Upper lobe of left lung (tissue), 6 donors: Measurements from ENCODE around the gene DOCK1. TPM values are rescaled to one million over a fixed set of nuclear protein-coding genes. Genes with fewer than 3 reads are reported as not detected.

Experiments used
- ATAC-seq, 2 donors: fragments of 200-7000 bp; cut with Tn5 transposase; one replicate each; pipeline ENCODE4 v1.9.1; 2022; ENCODE audit warnings: mild to moderate bottlenecking in 2 of 2, moderate library complexity in 2 of 2; ENCODE audit not compliant: low FRiP score in 2 of 2
- DNase-seq, 2 donors: peaks; one replicate each; pipeline ENCODE4 v3.0.0-alpha.2; 2019 to 2020
- H3K27ac ChIP-seq, 4 donors: fragments of 200-600 bp; sonication (generic); one replicate each; pipeline ENCODE4 v1.5.1; 2016 to 2019
- H3K27me3 ChIP-seq, 4 donors: fragments of 200-600 bp; sonication (generic); one replicate each; pipeline ENCODE4 v1.5.1; 2017 to 2019
- H3K36me3 ChIP-seq, 4 donors: fragments of 200-600 bp; sonication (generic); one replicate each; pipeline ENCODE4 v1.5.1; 2016 to 2019
- H3K4me1 ChIP-seq, 4 donors: fragments of 200-600 bp; sonication (generic); one replicate each; pipeline ENCODE4 v1.5.1; 2018 to 2019
- H3K4me3 ChIP-seq, 4 donors: fragments of 200-600 bp; sonication (generic); one replicate each; pipeline ENCODE4 v1.5.1; 2017 to 2019; ENCODE audit warnings: mild to moderate bottlenecking in 2 of 4, moderate library complexity in 1 of 4
- H3K9me3 ChIP-seq, 4 donors: fragments of 200-600 bp; sonication (generic); one replicate each; pipeline ENCODE4 v1.5.1; 2018 to 2019
- EP300 ChIP-seq, 4 donors: sonication (generic); formaldehyde crosslinking; IDR thresholded peaks; one replicate each; pipeline ENCODE4 v1.5.1; 2017; ENCODE audit warnings: antibody characterized with exemption in 4 of 4, control low read depth in 2 of 4
- POLR2A ChIP-seq, 4 donors: fragments of 450-650 bp; IDR thresholded peaks; one replicate each; pipeline ENCODE4 v1.5.1; 2016 to 2017; ENCODE audit warnings: antibody characterized with exemption in 4 of 4, mild to moderate bottlenecking in 2 of 4
- POLR2AphosphoS5 ChIP-seq, 2 donors: sonication (generic); formaldehyde crosslinking; IDR thresholded peaks; one replicate each; pipeline ENCODE4 v1.5.1; 2017; ENCODE audit warnings: antibody characterized with exemption in 2 of 2
- WGBS, 2 donors: methylation state at CpG; one replicate each; pipeline ENCODE4 v1.1.5; 2017 to 2018; 5-methylcytosine and 5-hydroxymethylcytosine counted together
- total RNA-seq, 6 donors: library from RNA; depleted of rRNA in 4 of 6; stranded (reverse); fragments of >200 nt in 4 of 6; gene quantifications; one replicate each; pipeline versions ENCODE4 v1.1.0 to v1.2.1, GENCODE V29; 2016 to 2021
- TF ChIP-seq, protein P1 (sequence below), 6 experiments: fragments of 450-650 bp in 4 of 6; fragments of 200-600 bp in 2 of 6; sonication (generic) in 2 of 6; IDR thresholded peaks; one replicate each; pipeline ENCODE4 v1.5.1; 2016 to 2019; ENCODE audit warnings: antibody characterized with exemption in 6 of 6
- donor health status: DM: no; HTN: no; CAD: no; lungs with moderate emphysema.
- donor health status: DM: no; HTN: yes; CAD: no; lungs with severe emphysema.

The DOCK1 gene
- total RNA-seq, 6 donors from 2014 or later: 37.5 to 63.9 (median 45.8) TPM

DNA sequence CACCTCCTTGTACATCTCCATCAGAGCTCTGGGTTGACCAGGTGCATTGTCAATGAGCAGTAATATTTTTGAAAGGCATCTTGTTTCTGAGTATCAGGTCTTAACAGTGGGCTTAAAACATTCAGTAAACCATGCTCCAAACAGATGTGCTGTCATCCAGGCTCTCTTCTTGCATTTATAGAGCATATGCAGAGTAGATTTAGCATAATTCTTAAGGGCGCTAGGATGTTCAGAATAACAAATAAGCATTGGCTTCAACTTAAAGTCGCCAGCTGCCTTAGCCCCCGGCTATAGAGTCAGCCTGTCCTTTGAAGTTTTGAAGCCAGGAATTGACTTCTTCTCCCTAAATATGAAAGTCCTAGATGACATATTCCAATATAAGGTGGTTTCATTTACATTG, 421.7 kb downstream of the DOCK1 start:
- Histone ChIP-seq H3K36me3 (no peaks in the 10 kb centered on the region), H3K27ac (no peak overlapping the region), H3K9me3 (no peaks in the 10 kb centered on the region), H3K4me1 (no peaks in the 10 kb centered on the region), H3K27me3 (no peaks in the 10 kb centered on the region), H3K4me3 (no peak overlapping the region)
- 93 to 96% methylated on average over 3 of the region's 3 CpGs for WGBS, 2 donors
- TF ChIP-seq, protein P1, sequence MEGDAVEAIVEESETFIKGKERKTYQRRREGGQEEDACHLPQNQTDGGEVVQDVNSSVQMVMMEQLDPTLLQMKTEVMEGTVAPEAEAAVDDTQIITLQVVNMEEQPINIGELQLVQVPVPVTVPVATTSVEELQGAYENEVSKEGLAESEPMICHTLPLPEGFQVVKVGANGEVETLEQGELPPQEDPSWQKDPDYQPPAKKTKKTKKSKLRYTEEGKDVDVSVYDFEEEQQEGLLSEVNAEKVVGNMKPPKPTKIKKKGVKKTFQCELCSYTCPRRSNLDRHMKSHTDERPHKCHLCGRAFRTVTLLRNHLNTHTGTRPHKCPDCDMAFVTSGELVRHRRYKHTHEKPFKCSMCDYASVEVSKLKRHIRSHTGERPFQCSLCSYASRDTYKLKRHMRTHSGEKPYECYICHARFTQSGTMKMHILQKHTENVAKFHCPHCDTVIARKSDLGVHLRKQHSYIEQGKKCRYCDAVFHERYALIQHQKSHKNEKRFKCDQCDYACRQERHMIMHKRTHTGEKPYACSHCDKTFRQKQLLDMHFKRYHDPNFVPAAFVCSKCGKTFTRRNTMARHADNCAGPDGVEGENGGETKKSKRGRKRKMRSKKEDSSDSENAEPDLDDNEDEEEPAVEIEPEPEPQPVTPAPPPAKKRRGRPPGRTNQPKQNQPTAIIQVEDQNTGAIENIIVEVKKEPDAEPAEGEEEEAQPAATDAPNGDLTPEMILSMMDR (IDR thresholded peaks at IDR 0.05): no peak
- TF ChIP-seq EP300 (IDR thresholded peaks at IDR 0.05) (no peak), POLR2AphosphoS5 (IDR thresholded peaks at IDR 0.05) (no peak), POLR2A (IDR thresholded peaks at IDR 0.05) (no peak)
- ATAC-seq (no peak), DNase-seq (no peak)

DNA sequence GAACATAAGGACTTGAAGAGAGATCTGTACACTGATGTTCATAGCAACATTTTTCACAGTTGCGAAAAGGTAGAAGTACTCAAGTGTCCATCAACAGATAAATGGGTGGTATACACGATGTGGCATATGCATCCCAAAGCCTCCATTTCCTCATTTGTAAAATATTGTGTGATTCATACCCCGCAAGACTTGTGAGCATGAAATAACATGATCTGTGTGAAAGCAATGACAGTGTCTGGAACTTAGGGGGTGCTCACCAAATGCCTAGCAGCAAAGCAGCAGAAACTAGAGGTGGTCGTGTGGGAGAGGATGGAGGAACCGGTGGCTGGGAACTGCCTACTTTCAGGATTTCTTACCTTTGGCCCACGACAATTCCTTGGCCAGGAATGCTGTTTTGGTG, 426.5 kb downstream of the DOCK1 start:
- TF ChIP-seq EP300 (IDR thresholded peaks at IDR 0.05) (no peak), POLR2AphosphoS5 (IDR thresholded peaks at IDR 0.05) (no peak), POLR2A (IDR thresholded peaks at IDR 0.05) (no peak)
- TF ChIP-seq, protein P1 (IDR thresholded peaks at IDR 0.05): no peak

DNA sequence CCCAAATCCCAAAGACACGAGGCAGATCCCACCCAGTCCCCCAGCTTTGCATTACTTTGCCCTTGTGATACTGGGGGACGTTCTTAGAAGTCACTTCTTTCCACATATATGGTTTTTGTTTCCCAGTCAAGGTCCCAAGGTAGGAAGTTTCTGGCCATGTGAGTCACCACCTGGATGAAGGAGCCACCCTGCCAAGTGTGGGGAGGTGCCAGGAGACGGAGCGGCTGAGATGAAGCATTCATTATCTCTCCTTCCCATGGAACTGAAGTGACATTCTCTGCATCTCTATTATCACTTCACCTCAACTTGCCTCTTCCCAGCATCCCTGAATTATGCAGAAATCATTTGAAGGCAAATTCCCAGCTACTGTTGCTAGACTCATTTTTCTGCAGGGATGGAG, 427.4 kb downstream of the DOCK1 start:
- H3K27ac ChIP-seq: no peak overlapping the region
- no peak overlapping the region for H3K4me3 ChIP-seq
- H3K9me3 ChIP-seq: no peaks in the 10 kb centered on the region
- no peaks in the 10 kb centered on the region for H3K27me3 ChIP-seq
- WGBS, 2 donors: 87% methylated on average over 4 of the region's 4 CpGs
- TF ChIP-seq, protein P1 (IDR thresholded peaks at IDR 0.05): no peak
- no peak for TF ChIP-seq POLR2A (IDR thresholded peaks at IDR 0.05)
- TF ChIP-seq EP300 (IDR thresholded peaks at IDR 0.05): no peak
- no peak for TF ChIP-seq POLR2AphosphoS5 (IDR thresholded peaks at IDR 0.05)
- DNase-seq: no peak
- H3K36me3 ChIP-seq: no peaks in the 10 kb centered on the region
- ATAC-seq: no peak
- H3K4me1 ChIP-seq: peaks cover 0 to 4% (median 0%) of the 10 kb centered on the region in 4 donors

More for the DNA sequence above, 426.5 kb downstream of the DOCK1 start:
- DNase-seq: no peak
- Histone ChIP-seq H3K27ac (no peak overlapping the region), H3K36me3 (no peaks in the 10 kb centered on the region), H3K4me3 (no peak overlapping the region), H3K4me1 (no peaks in the 10 kb centered on the region), H3K27me3 (no peaks in the 10 kb centered on the region), H3K9me3 (no peaks in the 10 kb centered on the region)
- 76 to 91% methylated on average over 6 of the region's 6 CpGs for WGBS, 2 donors
- ATAC-seq: no peak

DNA sequence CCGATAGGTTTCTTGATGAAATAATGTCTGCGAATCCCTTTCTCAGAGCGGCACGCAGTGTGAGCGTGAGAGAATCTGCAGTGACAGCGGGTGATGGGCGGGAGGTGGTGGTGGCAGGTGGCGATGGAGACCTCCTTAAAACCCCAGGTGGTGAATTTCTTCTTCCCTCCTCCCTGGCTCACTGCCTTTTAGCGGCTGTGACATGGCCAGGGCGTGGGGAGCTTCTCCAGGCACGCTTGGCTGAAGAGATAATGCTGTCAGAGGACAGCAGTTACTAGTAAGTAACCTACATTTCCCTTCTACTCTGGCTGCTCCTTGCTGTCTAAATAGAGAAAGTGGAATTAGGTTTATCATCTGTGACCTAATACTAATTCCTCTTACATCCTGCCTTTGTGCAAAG, 432.6 kb downstream of the DOCK1 start:
- Histone ChIP-seq H3K4me1 (peaks cover 0 to 18% (median 11%) of the 10 kb centered on the region in 4 donors), H3K9me3 (no peaks in the 10 kb centered on the region), H3K27me3 (no peaks in the 10 kb centered on the region), H3K36me3 (no peaks in the 10 kb centered on the region), H3K4me3 (no peak overlapping the region), H3K27ac (no peak overlapping the region)
- TF ChIP-seq, protein P1 (IDR thresholded peaks at IDR 0.05): no peak
- TF ChIP-seq POLR2A (IDR thresholded peaks at IDR 0.05) (no peak), EP300 (IDR thresholded peaks at IDR 0.05) (no peak), POLR2AphosphoS5 (IDR thresholded peaks at IDR 0.05) (no peak)
- ATAC-seq (peak in 1 of 2 donors; percentile 73), DNase-seq (no peak)
- 83 to 88% methylated on average over 11 of the region's 11 CpGs for WGBS, 2 donors

DNA sequence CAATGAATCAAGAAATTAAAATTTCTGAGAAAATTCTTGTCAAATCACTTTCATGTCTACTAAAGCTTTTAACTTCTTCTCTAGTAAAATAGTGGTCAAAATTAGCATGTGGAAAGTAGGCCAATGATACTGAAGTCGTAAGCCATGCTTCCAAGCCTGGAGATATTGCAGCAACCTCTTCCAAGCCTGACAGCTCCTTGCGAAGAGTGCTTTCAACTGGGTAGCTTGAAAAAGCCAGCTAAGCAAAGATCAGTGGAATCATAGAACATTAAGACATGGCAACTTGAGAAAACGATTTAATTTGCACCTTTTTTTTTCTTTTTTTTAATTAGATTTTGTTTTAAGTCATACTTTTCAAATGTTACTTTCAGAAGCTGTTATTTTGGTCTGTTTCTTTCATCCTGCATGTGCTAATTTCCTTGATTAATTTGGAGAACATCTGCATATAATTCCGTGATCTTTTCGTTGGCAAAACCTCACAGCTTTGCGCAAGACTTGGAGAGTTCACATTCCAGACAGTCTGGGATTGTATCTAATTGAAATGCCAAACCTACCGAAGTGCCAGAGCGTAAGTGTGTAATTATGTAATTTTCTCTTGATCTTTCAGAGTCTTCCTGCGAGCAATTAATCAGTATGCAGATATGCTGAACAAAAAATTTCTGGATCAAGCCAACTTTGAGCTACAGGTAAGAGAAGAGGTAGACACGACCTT, 433.3 kb downstream of the DOCK1 start:
- H3K9me3 ChIP-seq: no peaks in the 10 kb centered on the region
- TF ChIP-seq, protein P1 (IDR thresholded peaks at IDR 0.05): no peak
- no peak for TF ChIP-seq EP300 (IDR thresholded peaks at IDR 0.05)
- H3K36me3 ChIP-seq: peaks cover 0 to 1% (median 0%) of the 10 kb centered on the region in 4 donors
- DNase-seq (no peak), ATAC-seq (peak; percentile 46 to 84)
- no peak overlapping the region for H3K27ac ChIP-seq
- peaks cover 0 to 18% (median 11%) of the 10 kb centered on the region in 4 donors for H3K4me1 ChIP-seq
- no peak overlapping the region for H3K4me3 ChIP-seq
- H3K27me3 ChIP-seq: no peaks in the 10 kb centered on the region
- 70% methylated on average over 10 of the region's 10 CpGs for WGBS, 2 donors
